Mesothelial cell of epicardium (in vitro differentiated cells): Measurements from ENCODE around the gene CORO6. TPM values are rescaled to one million over a fixed set of nuclear protein-coding genes. Genes with fewer than 3 reads are reported as not detected.

Source experiments
- DNase-seq, 2 experiments: peaks; one replicate each; pipeline ENCODE4 v3.0.0; 2021; ENCODE audit warnings: low spot score in 2 of 2; ENCODE audit not compliant: unreplicated experiment in 2 of 2
- H3K27ac Mint-ChIP-seq: 2 replicates; pipeline ENCODE4 v1.8.0; 2021; ENCODE audit warnings: mixed read lengths
- H3K27me3 Mint-ChIP-seq: 2 replicates; pipeline ENCODE4 v1.8.0; 2021; ENCODE audit warnings: low read depth, mixed read lengths
- H3K36me3 Mint-ChIP-seq: 2 replicates; pipeline ENCODE4 v1.8.0; 2021; ENCODE audit warnings: mixed read lengths
- H3K4me1 Mint-ChIP-seq: 2 replicates; pipeline ENCODE4 v1.8.0; 2021; ENCODE audit warnings: mixed read lengths
- H3K4me3 Mint-ChIP-seq: 2 replicates; pipeline ENCODE4 v1.8.0; 2021; ENCODE audit warnings: mild to moderate bottlenecking, moderate library complexity, mixed read lengths
- H3K9me3 Mint-ChIP-seq: 2 replicates; pipeline ENCODE4 v1.8.0; 2021; ENCODE audit warnings: mixed read lengths
- total RNA-seq: library from RNA; stranded (reverse); gene quantifications from 3 replicates; pipeline ENCODE4 v1.2.1, GENCODE V29; 2021
- TF ChIP-seq, protein P1 (sequence below): fragments of 200-600 bp; sonication (generic); IDR thresholded peaks from one replicate; pipeline ENCODE4 v1.5.0; 2021; ENCODE audit warnings: antibody characterized with exemption; ENCODE audit not compliant: unreplicated experiment

The CORO6 gene
- total RNA-seq, 1 donor from 2014 or later, result 3.4 TPM

DNA sequence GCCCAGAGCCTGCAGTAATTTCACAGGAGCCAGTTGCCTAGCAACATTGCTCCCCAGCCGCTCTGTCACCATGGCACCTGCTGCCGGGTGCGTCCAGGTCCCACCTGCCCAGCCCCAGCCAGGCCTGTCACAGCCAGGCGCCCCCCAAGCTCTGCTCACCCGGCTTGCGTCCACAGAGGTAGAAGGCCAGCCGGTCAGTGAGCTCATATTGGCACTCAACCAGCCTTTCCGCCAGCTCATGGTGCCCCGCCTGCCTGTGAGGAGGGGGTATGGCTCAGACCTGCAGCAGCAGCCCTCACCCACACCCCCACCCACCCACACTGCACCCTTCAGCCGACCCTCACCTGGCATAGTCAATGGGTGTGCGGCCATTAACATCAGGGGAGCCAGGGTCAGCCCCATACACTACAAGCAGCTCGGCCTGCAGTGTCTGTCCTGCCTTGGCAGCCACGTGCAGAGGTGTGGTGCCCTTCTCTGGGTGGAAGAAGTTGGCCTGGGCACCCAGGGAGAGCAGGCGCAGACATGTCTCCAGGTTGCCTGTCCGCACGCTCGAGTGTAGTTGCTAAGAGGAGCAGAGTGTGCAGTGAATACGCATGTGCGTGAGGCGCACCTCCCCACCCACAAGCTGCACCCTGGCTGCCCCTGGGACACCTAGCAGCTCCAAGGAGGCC lies 41.0 kb downstream of the CORO6 start:
- TF ChIP-seq, protein P1, sequence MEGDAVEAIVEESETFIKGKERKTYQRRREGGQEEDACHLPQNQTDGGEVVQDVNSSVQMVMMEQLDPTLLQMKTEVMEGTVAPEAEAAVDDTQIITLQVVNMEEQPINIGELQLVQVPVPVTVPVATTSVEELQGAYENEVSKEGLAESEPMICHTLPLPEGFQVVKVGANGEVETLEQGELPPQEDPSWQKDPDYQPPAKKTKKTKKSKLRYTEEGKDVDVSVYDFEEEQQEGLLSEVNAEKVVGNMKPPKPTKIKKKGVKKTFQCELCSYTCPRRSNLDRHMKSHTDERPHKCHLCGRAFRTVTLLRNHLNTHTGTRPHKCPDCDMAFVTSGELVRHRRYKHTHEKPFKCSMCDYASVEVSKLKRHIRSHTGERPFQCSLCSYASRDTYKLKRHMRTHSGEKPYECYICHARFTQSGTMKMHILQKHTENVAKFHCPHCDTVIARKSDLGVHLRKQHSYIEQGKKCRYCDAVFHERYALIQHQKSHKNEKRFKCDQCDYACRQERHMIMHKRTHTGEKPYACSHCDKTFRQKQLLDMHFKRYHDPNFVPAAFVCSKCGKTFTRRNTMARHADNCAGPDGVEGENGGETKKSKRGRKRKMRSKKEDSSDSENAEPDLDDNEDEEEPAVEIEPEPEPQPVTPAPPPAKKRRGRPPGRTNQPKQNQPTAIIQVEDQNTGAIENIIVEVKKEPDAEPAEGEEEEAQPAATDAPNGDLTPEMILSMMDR, result no peak
- no peaks in the 10 kb centered on the region for H3K27me3 Mint-ChIP-seq
- peaks cover 9% of the 10 kb centered on the region for H3K4me1 Mint-ChIP-seq
- H3K9me3 Mint-ChIP-seq, result no peaks in the 10 kb centered on the region
- H3K27ac Mint-ChIP-seq, result no peak overlapping the region
- no peak for DNase-seq
- H3K36me3 Mint-ChIP-seq, result peaks cover 15% of the 10 kb centered on the region
- no peak overlapping the region for H3K4me3 Mint-ChIP-seq

- Mint-ChIP-seq H3K27ac (peak overlapping the region; percentile 92), H3K9me3 (no peaks in the 10 kb centered on the region)
Observed at GRCh38 chr17:29579866-29580771, 42.6 kb downstream of the CORO6 start.

GRCh38 chr17:29578626-29579485 lies 43.9 kb downstream of the CORO6 start:
- no peaks in the 10 kb centered on the region for H3K27me3 Mint-ChIP-seq
- TF ChIP-seq, protein P1, result no peak
- no peak for DNase-seq
- no peak overlapping the region for H3K27ac Mint-ChIP-seq
- H3K36me3 Mint-ChIP-seq, result peaks cover 18% of the 10 kb centered on the region
- no peaks in the 10 kb centered on the region for H3K9me3 Mint-ChIP-seq
- no peak overlapping the region for H3K4me3 Mint-ChIP-seq
- H3K4me1 Mint-ChIP-seq, result peaks cover 1% of the 10 kb centered on the region

More at GRCh38 chr17:29579866-29580771, 42.6 kb downstream of the CORO6 start:
- no peaks in the 10 kb centered on the region for H3K27me3 Mint-ChIP-seq
- peaks cover 18% of the 10 kb centered on the region for H3K36me3 Mint-ChIP-seq
- H3K4me1 Mint-ChIP-seq, result peaks cover 9% of the 10 kb centered on the region
- H3K4me3 Mint-ChIP-seq, result no peak overlapping the region
- peak in 1 of 2 experiments; percentile 75 for DNase-seq
- TF ChIP-seq, protein P1, result peak; percentile 73

- Mint-ChIP-seq H3K27me3 (no peaks in the 10 kb centered on the region), H3K36me3 (peaks cover 14% of the 10 kb centered on the region), H3K4me1 (peaks cover 8% of the 10 kb centered on the region), H3K27ac (no peak overlapping the region), H3K4me3 (no peak overlapping the region), H3K9me3 (no peaks in the 10 kb centered on the region)
- no peak for DNase-seq
- TF ChIP-seq, protein P1, result no peak
Observed at GRCh38 chr17:29577385-29578211, 45.1 kb downstream of the CORO6 start.

- Mint-ChIP-seq H3K9me3 (no peaks in the 10 kb centered on the region), H3K36me3 (peaks cover 11% of the 10 kb centered on the region), H3K4me3 (no peak overlapping the region), H3K4me1 (peaks cover 8% of the 10 kb centered on the region), H3K27ac (no peak overlapping the region), H3K27me3 (no peaks in the 10 kb centered on the region)
- no peak for DNase-seq
- TF ChIP-seq, protein P1, result no peak
Observed at GRCh38 chr17:29577001-29577370, 45.7 kb downstream of the CORO6 start.
